Panc1 (cell line): ENCODE data around the gene MTOR. TPM values are rescaled to one million over a fixed set of nuclear protein-coding genes. Genes with fewer than 3 reads are reported as not detected.

ENCODE experiments used
- ATAC-seq: fragments of 200-7000 bp; cut with Tn5 transposase; 2 replicates; pipeline ENCODE4 v1.9.1; 2020; ENCODE audit warnings: mild to moderate bottlenecking, moderate library complexity
- BruUV-seq: library from RNA; stranded (reverse); fragments of 400-500 nt; replicated peaks from 2 replicates; lab custom pipeline; 2021; lab: Mats Ljungman, UMichigan
- CTCF ChIA-PET: fragments of 300-600 bp; sonication (Branson Sonifier 250); formaldehyde crosslinking; loops from one replicate; lab custom pipeline; 2022; ENCODE audit warnings: antibody characterized with exemption; lab: Charles Lee
- POLR2A ChIA-PET: fragments of 300-600 bp; sonication (Branson Sonifier 250); formaldehyde crosslinking; loops from one replicate; lab custom pipeline; 2022; ENCODE audit warnings: antibody characterized with exemption; lab: Charles Lee
- DNase-seq: peaks from one replicate; pipeline ENCODE4 v3.0.0-alpha.2; 2010; ENCODE audit warnings: low read depth, low spot score
- H3K27ac ChIP-seq: 2 replicates; pipeline ENCODE4 v1.5.1; 2011; ENCODE audit warnings: mild to moderate bottlenecking, low read length, inconsistent platforms
- H3K27me3 ChIP-seq: fragments of 200-500 bp; sonication (Bioruptor generic); 2 replicates; pipeline ENCODE4 v1.6.0; 2014; ENCODE audit warnings: low read length, inconsistent platforms; ENCODE audit not compliant: control insufficient read depth, insufficient read depth
- H3K36me3 ChIP-seq: fragments of 200-500 bp; sonication (Bioruptor generic); 2 replicates; pipeline ENCODE4 v1.5.1; 2014; ENCODE audit warnings: inconsistent platforms, mild to moderate bottlenecking, low read length, moderate library complexity; ENCODE audit not compliant: control insufficient read depth, insufficient read depth
- H3K4me1 ChIP-seq: 2 replicates; pipeline ENCODE4 v1.5.1; 2011; ENCODE audit warnings: inconsistent platforms, mild to moderate bottlenecking, low read length, moderate library complexity; ENCODE audit not compliant: control insufficient read depth, insufficient read depth
- H3K4me3 ChIP-seq, 2 experiments: 2 replicates each; pipeline ENCODE4 v1.5.1; 2011 to 2012; ENCODE audit warnings: low read depth in 2 of 2, low read length in 2 of 2, mild to moderate bottlenecking in 2 of 2, inconsistent platforms in 1 of 2, moderate library complexity in 1 of 2
- H3K9me3 ChIP-seq: fragments of 200-500 bp; sonication (Bioruptor generic); 2 replicates; pipeline ENCODE4 v1.5.1; 2014; ENCODE audit warnings: low read depth, mild to moderate bottlenecking, inconsistent platforms, low read length, moderate library complexity; ENCODE audit not compliant: control insufficient read depth, insufficient read depth
- POLR2AphosphoS5 ChIP-seq: IDR thresholded peaks from 2 replicates; pipeline ENCODE4 v1.6.1; 2012; ENCODE audit warnings: mild to moderate bottlenecking, low read depth, low read length, moderate library complexity
- SIN3A ChIP-seq: IDR thresholded peaks from 2 replicates; pipeline ENCODE4 v1.6.1; 2012; ENCODE audit warnings: low read depth, mild to moderate bottlenecking, low read length, moderate library complexity, borderline replicate concordance; ENCODE audit not compliant: insufficient read depth
- TCF7L2 ChIP-seq: IDR thresholded peaks from 2 replicates; pipeline ENCODE4 v1.6.1; 2011; ENCODE audit warnings: mild to moderate bottlenecking, low read depth, low read length, inconsistent platforms
- in situ Hi-C: cut with HindIII; loops from 2 replicates; pipeline ENCODE4 v1.10.0; 2016; ENCODE audit warnings: low sequenced_read_pairs, low pct_unique_long_range_greater_than_20kb
- intact Hi-C: fragments of 100-400 bp; cut with micrococcal nuclease; formaldehyde crosslinking; loops from one replicate; pipeline ENCODE4 v1.10.0; 2022; ENCODE audit not compliant: unreplicated experiment
- total RNA-seq: library from RNA; stranded (reverse); gene quantifications from one replicate; pipeline ENCODE4 v1.2.1, GENCODE V29; 2021; ENCODE audit not compliant: unreplicated experiment
- TF ChIP-seq, protein P1 (sequence below), 2 experiments: IDR thresholded peaks; 2 replicates each; pipeline ENCODE4 v1.6.1; 2011 to 2012; ENCODE audit warnings: low read depth in 2 of 2, control low read depth in 1 of 2, low read length in 1 of 2, mild to moderate bottlenecking in 1 of 2, moderate library complexity in 1 of 2; ENCODE audit not compliant: insufficient read depth in 1 of 2
- TF ChIP-seq, protein P2 (sequence below): fragments of 450-650 bp; IDR thresholded peaks from 2 replicates; pipeline ENCODE4 v1.5.1; 2017; ENCODE audit warnings: mild to moderate bottlenecking

The MTOR gene
- total RNA-seq, 1 experiment from 2014 or later = 71.2 TPM

DNA sequence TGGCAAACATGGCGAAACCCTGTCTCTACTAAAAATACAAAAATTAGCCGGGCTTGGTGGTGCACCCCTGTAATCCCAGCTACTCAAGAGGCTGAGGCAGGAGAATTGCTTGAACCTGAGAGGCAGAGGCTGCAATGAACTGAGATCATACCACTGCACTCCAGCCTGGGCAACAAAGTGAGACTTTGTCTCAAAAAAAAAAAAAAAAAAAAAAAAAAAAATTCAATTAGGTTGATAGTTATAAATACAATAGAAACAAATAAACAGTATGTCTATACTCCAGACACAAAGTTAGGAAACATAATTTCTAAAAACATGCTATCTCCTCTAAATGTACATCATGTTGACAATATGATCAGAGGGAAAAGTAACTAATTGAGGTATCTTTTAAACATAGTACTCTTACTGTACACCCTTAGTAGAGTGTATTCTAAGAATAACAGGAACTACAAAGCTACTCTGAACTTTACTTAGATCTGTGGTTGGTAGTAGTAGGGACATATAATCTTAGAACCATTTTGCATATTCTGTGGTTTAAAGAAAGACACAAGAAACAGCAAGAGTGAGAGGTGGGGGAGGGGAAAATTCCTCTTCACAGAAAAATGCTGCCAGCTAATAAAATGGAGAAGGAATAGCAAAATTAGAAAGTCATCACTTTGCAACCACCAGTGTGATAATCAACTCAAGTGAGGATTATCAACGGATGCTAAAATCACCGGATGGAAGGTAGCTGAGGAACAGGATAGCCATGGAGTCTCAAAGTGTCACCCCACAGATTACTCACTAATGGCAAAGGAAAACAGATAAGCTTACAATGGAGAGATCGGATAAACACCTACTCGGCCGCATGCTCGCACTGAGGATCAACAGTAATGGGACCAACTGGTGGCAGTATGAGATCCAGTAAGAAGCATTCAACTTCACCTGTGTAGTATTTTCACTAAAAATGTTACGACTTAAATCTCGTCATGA, 35.0 kb downstream of the MTOR start:
- H3K4me1 ChIP-seq = no peaks in the 10 kb centered on the region
- H3K4me3 ChIP-seq = no peak overlapping the region
- BruUV-seq = no TSS peak
- no peaks in the 10 kb centered on the region for H3K9me3 ChIP-seq
- POLR2A ChIA-PET = interaction anchor here (0.6 kb wide), 1 partner anchor 152 kb away, joined by 3 read pairs; no protein-coding TSS in a partner anchor
- peaks cover 45% of the 10 kb centered on the region for H3K36me3 ChIP-seq
- no peaks in the 10 kb centered on the region for H3K27me3 ChIP-seq
- CTCF ChIA-PET = interaction anchor here (0.7 to 0.9 kb wide), 2 partner anchors 15 to 23 kb away, joined by 3 to 5 read pairs; no protein-coding TSS in a partner anchor
- no peak overlapping the region for H3K27ac ChIP-seq
- in situ Hi-C loops = no loop called here
- DNase-seq (no peak), ATAC-seq (no peak)
- TF ChIP-seq, protein P1, sequence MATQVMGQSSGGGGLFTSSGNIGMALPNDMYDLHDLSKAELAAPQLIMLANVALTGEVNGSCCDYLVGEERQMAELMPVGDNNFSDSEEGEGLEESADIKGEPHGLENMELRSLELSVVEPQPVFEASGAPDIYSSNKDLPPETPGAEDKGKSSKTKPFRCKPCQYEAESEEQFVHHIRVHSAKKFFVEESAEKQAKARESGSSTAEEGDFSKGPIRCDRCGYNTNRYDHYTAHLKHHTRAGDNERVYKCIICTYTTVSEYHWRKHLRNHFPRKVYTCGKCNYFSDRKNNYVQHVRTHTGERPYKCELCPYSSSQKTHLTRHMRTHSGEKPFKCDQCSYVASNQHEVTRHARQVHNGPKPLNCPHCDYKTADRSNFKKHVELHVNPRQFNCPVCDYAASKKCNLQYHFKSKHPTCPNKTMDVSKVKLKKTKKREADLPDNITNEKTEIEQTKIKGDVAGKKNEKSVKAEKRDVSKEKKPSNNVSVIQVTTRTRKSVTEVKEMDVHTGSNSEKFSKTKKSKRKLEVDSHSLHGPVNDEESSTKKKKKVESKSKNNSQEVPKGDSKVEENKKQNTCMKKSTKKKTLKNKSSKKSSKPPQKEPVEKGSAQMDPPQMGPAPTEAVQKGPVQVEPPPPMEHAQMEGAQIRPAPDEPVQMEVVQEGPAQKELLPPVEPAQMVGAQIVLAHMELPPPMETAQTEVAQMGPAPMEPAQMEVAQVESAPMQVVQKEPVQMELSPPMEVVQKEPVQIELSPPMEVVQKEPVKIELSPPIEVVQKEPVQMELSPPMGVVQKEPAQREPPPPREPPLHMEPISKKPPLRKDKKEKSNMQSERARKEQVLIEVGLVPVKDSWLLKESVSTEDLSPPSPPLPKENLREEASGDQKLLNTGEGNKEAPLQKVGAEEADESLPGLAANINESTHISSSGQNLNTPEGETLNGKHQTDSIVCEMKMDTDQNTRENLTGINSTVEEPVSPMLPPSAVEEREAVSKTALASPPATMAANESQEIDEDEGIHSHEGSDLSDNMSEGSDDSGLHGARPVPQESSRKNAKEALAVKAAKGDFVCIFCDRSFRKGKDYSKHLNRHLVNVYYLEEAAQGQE (IDR thresholded peaks at IDR 0.05; ENCODE audit: insufficient read depth in 1 of 2, low read depth in 2 of 2, low read length in 1 of 2) = no peak
- TF ChIP-seq SIN3A (no peak), TCF7L2 (no peak)
- TF ChIP-seq, protein P2, sequence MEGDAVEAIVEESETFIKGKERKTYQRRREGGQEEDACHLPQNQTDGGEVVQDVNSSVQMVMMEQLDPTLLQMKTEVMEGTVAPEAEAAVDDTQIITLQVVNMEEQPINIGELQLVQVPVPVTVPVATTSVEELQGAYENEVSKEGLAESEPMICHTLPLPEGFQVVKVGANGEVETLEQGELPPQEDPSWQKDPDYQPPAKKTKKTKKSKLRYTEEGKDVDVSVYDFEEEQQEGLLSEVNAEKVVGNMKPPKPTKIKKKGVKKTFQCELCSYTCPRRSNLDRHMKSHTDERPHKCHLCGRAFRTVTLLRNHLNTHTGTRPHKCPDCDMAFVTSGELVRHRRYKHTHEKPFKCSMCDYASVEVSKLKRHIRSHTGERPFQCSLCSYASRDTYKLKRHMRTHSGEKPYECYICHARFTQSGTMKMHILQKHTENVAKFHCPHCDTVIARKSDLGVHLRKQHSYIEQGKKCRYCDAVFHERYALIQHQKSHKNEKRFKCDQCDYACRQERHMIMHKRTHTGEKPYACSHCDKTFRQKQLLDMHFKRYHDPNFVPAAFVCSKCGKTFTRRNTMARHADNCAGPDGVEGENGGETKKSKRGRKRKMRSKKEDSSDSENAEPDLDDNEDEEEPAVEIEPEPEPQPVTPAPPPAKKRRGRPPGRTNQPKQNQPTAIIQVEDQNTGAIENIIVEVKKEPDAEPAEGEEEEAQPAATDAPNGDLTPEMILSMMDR = no peak
- intact Hi-C loops = no loop called here

DNA sequence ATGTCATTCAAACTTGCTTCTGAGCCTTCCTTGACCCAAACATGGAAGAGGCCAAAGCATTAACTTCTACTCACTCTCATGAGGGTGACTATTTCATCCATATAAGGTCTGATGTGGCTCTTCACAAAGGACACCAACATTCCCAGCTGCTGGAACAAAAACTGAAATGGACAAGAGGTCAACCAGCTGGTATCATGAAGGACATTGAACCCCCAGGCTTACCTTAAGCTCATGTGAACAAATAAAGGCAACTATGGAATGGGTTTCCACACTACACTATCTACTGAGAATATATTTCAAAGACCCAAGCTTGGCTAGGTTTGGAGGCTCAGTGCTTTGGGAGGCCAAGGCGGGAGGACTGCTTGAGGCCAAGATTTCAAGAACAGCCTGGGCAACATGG, 46.3 kb downstream of the MTOR start:
- DNase-seq = no peak
- in situ Hi-C loops (no loop called here), intact Hi-C loops (no loop called here)
- H3K27ac ChIP-seq = no peak overlapping the region
- H3K4me3 ChIP-seq = no peak overlapping the region
- no TSS peak for BruUV-seq
- no peak for ATAC-seq
- ChIA-PET POLR2A (no interaction called here), CTCF (interaction anchor here (0.6 kb wide), 1 partner anchor 177 kb away, joined by 5 read pairs; no protein-coding TSS in a partner anchor)
- no peaks in the 10 kb centered on the region for H3K4me1 ChIP-seq
- TF ChIP-seq POLR2AphosphoS5 (no peak), SIN3A (no peak), TCF7L2 (no peak)
- TF ChIP-seq, protein P1 (IDR thresholded peaks at IDR 0.05; ENCODE audit: insufficient read depth in 1 of 2, low read depth in 2 of 2, low read length in 1 of 2) = no peak
- TF ChIP-seq, protein P2 = no peak
- no peaks in the 10 kb centered on the region for H3K9me3 ChIP-seq
- no peaks in the 10 kb centered on the region for H3K27me3 ChIP-seq
- peaks cover 24% of the 10 kb centered on the region for H3K36me3 ChIP-seq
